Colonic mucosa (tissue), 4 donors: ENCODE measurements around the gene DHDH. TPM values are rescaled to one million over a fixed set of nuclear protein-coding genes. Genes with fewer than 3 reads are reported as not detected.
"Not testable (repeated sequence)": the region's sequence is repeated elsewhere in the genome, so short reads cannot be mapped to it uniquely, and the experiment has no call there.

Source experiments
- DNase-seq: peaks from one replicate; pipeline ENCODE4 v3.0.0-alpha.2; 2020
- H3K27ac ChIP-seq: fragments of 200-600 bp; one replicate; pipeline ENCODE4 v1.8.0; 2021
- H3K27me3 ChIP-seq: fragments of 200-600 bp; one replicate; pipeline ENCODE4 v1.8.0; 2021
- H3K36me3 ChIP-seq: fragments of 200-600 bp; one replicate; pipeline ENCODE4 v1.8.0; 2021
- H3K4me1 ChIP-seq: fragments of 200-600 bp; one replicate; pipeline ENCODE4 v1.8.0; 2021; ENCODE audit warnings: mild to moderate bottlenecking
- H3K4me3 ChIP-seq: fragments of 200-600 bp; one replicate; pipeline ENCODE4 v1.8.0; 2021
- H3K9ac ChIP-seq, 2 donors: one replicate each; pipeline ENCODE4 v1.7.0; 2013; ENCODE audit warnings: control low read depth in 2 of 2, low read depth in 2 of 2, low read length in 2 of 2
- H3K9me3 ChIP-seq: fragments of 200-600 bp; one replicate; pipeline ENCODE4 v1.8.0; 2021
- CTCF ChIP-seq: fragments of 200-600 bp; IDR thresholded peaks from one replicate; pipeline ENCODE4 v1.8.0; 2022; ENCODE audit warnings: antibody characterized with exemption, mild to moderate bottlenecking
- intact Hi-C: fragments of 100-400 bp; cut with DNase I; formaldehyde crosslinking; loops from one replicate; pipeline ENCODE4 v1.14.1; 2022
- total RNA-seq, 2 donors: library from RNA; stranded (reverse); fragmentation: NEBNext Ultra II Directional in 1 of 2; extraction: Animal tissue kit (Norgen Biotek cat#: 25700) in 1 of 2; gene quantifications; one replicate each; pipeline ENCODE4 v1.2.1, GENCODE V29; 2021
- donor health status: healthy.
- donor health status: DM: no; HTN: no; CAD: no.
- donor health status: DM: no; HTN: no; CAD: no.

The DHDH gene
- total RNA-seq, 2 donors from 2014 or later, result 1.5 TPM; not detected in 1

- Histone ChIP-seq H3K9me3 (no peaks in the 10 kb centered on the region), H3K4me1 (no peaks in the 10 kb centered on the region), H3K36me3 (peaks cover 16% of the 10 kb centered on the region), H3K4me3 (no peak overlapping the region), H3K9ac (no peak overlapping the region), H3K27me3 (no peaks in the 10 kb centered on the region), H3K27ac (no peak overlapping the region)
- TF ChIP-seq CTCF, result no peak
- DNase-seq, result no peak
- intact Hi-C loops, result no loop called here
Observed at GRCh38 chr19:48914181-48914580, 19.3 kb upstream of the DHDH start.

- no peak for DNase-seq
- intact Hi-C loops, result no loop called here
- Histone ChIP-seq H3K36me3 (peaks cover 16% of the 10 kb centered on the region), H3K27ac (no peak overlapping the region), H3K27me3 (no peaks in the 10 kb centered on the region), H3K4me3 (no peak overlapping the region), H3K9me3 (no peaks in the 10 kb centered on the region), H3K9ac (no peak overlapping the region), H3K4me1 (no peaks in the 10 kb centered on the region)
- no peak for TF ChIP-seq CTCF
Observed at GRCh38 chr19:48915757-48916156, 17.7 kb upstream of the DHDH start.

GRCh38 chr19:48918071-48918470, 15.4 kb upstream of the DHDH start:
- DNase-seq, result no peak
- Histone ChIP-seq H3K4me1 (no peaks in the 10 kb centered on the region), H3K36me3 (peaks cover 13% of the 10 kb centered on the region), H3K4me3 (no peak overlapping the region), H3K9ac (no peak overlapping the region), H3K27me3 (no peaks in the 10 kb centered on the region), H3K9me3 (no peaks in the 10 kb centered on the region), H3K27ac (no peak overlapping the region)
- TF ChIP-seq CTCF, result no peak
- intact Hi-C loops, result no loop called here

- intact Hi-C loops, result no loop called here
Observed at GRCh38 chr19:48918801-48919247, 14.7 kb upstream of the DHDH start.

GRCh38 chr19:48919271-48919670, 14.2 kb upstream of the DHDH start:
- H3K9me3 ChIP-seq, DNase-seq, H3K36me3 ChIP-seq, H3K4me1 ChIP-seq, H3K27ac ChIP-seq, H3K27me3 ChIP-seq, H3K9ac ChIP-seq, intact Hi-C loops, H3K4me3 ChIP-seq: not testable (repeated sequence)

More at GRCh38 chr19:48918801-48919247, 14.7 kb upstream of the DHDH start:
- Histone ChIP-seq H3K36me3 (peaks cover 5% of the 10 kb centered on the region), H3K4me3 (no peak overlapping the region), H3K4me1 (no peaks in the 10 kb centered on the region), H3K27ac (no peak overlapping the region), H3K27me3 (no peaks in the 10 kb centered on the region), H3K9me3 (no peaks in the 10 kb centered on the region), H3K9ac (no peak overlapping the region)
- DNase-seq, result no peak
- no peak for TF ChIP-seq CTCF

DNA sequence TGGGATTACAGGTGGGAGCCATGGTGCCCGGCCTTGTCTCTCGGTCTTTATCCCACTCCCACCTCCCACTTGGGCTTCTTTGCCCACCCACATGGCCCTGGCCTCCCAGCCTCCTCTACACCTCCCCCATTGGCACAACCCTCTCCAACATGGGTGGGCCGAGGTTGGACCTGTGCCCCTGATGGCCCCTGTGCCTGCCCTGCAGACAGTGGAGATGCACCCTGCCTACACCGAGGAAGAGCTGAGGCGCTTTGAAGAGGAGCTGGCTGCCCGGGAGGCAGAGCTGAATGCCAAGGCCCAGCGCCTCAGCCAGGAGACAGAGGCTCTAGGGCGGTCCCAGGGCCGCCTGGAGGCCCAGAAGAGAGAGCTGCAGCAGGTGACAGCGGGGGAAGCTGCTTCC, 12.6 kb upstream of the DHDH start:
- no peaks in the 10 kb centered on the region for H3K9me3 ChIP-seq
- TF ChIP-seq CTCF, result no peak
- H3K36me3 ChIP-seq, result no peaks in the 10 kb centered on the region
- H3K27ac ChIP-seq, result no peak overlapping the region
- no peaks in the 10 kb centered on the region for H3K27me3 ChIP-seq
- no peak overlapping the region for H3K4me3 ChIP-seq
- intact Hi-C loops, result no loop called here
- H3K9ac ChIP-seq, result no peak overlapping the region
- no peak for DNase-seq
- no peaks in the 10 kb centered on the region for H3K4me1 ChIP-seq
